ENCODE results near the gene BBC3.
"Not testable (repeated sequence)": the region's sequence is repeated elsewhere in the genome, so short reads cannot be mapped to it uniquely, and the experiment has no call there.

BBC3 gene

GRCh38 chr19:47257411-47258169 is 26.6 kb upstream of the BBC3 start:
- no peak for DNase-seq (ENCODE audit: low read depth)

GRCh38 chr19:47256693-47257410 is 25.9 kb upstream of the BBC3 start:
- peak; percentile 93 for DNase-seq (ENCODE audit: low read depth)

- peak; percentile 77 for DNase-seq (ENCODE audit: low read depth)
These were observed 25.1 kb upstream of the BBC3 start, which contains the start of gene CCDC9 for GRCh38 chr19:47255879-47256692. TSS of gene CCDC9 (plus strand) at chr19:47256525. CDS start at chr19:47258401, 1,876 bp downstream.

GRCh38 chr19:47253970-47254369 is 23.0 kb upstream of the BBC3 start:
- no peak for DNase-seq (ENCODE audit: low read depth)

- DNase-seq (ENCODE audit: low read depth), result peak; percentile 82
These were observed 22.5 kb upstream of the BBC3 start for GRCh38 chr19:47253467-47253881.

GRCh38 chr19:47253016-47253415 is 22.0 kb upstream of the BBC3 start:
- not testable (repeated sequence) for DNase-seq (ENCODE audit: low read depth)

- DNase-seq (ENCODE audit: low read depth), result no peak
These were observed 16.4 kb upstream of the BBC3 start for GRCh38 chr19:47247308-47247990.

- peak; percentile 86 for DNase-seq (ENCODE audit: low read depth)
These were observed 13.0 kb upstream of the BBC3 start for GRCh38 chr19:47243776-47244547.

GRCh38 chr19:47243364-47243775 is 12.4 kb upstream of the BBC3 start:
- DNase-seq (ENCODE audit: low read depth), result no peak

- DNase-seq (ENCODE audit: low read depth), result no peak
These were observed 11.0 kb upstream of the BBC3 start for GRCh38 chr19:47241919-47242577.

- DNase-seq (ENCODE audit: low read depth), result no peak
These were observed 10.3 kb upstream of the BBC3 start for GRCh38 chr19:47240996-47241918.

- DNase-seq (ENCODE audit: low read depth), result no peak
These were observed 9.6 kb upstream of the BBC3 start for GRCh38 chr19:47240556-47240955.

GRCh38 chr19:47239610-47240296 is 8.8 kb upstream of the BBC3 start:
- DNase-seq (ENCODE audit: low read depth), result no peak

GRCh38 chr19:47239152-47239551 is 8.2 kb upstream of the BBC3 start:
- no peak for DNase-seq (ENCODE audit: low read depth)

- no peak for DNase-seq (ENCODE audit: low read depth)
These were observed 5.2 kb upstream of the BBC3 start for GRCh38 chr19:47236072-47236675.

GRCh38 chr19:47232422-47233211 is 1.6 kb upstream of the BBC3 start:
- peak; percentile 80 for DNase-seq (ENCODE audit: low read depth)

GRCh38 chr19:47231215-47232054 is 436 bp upstream of the BBC3 start:
- DNase-seq (ENCODE audit: low read depth), result no peak

Data from HS-5 (cell line).